Fibroblast of pulmonary artery (primary cell): Measurements from ENCODE around the gene NUMB.

Experiments
- DNase-seq: peaks from one replicate; pipeline ENCODE4 v3.0.0-alpha.2; 2010; ENCODE audit warnings: low read depth
- H3K4me3 ChIP-seq: replicated peaks from 2 replicates; pipeline ENCODE4 v1.5.1; 2011; ENCODE audit warnings: low read depth, mild to moderate bottlenecking, control low read depth, low read length, moderate library complexity
- TF ChIP-seq, protein P1 (sequence below): IDR thresholded peaks from 2 replicates; pipeline ENCODE4 v1.5.1; 2011; ENCODE audit warnings: mild to moderate bottlenecking, control low read depth, low read length, inconsistent platforms; ENCODE audit errors: missing control alignments

NUMB gene

DNA sequence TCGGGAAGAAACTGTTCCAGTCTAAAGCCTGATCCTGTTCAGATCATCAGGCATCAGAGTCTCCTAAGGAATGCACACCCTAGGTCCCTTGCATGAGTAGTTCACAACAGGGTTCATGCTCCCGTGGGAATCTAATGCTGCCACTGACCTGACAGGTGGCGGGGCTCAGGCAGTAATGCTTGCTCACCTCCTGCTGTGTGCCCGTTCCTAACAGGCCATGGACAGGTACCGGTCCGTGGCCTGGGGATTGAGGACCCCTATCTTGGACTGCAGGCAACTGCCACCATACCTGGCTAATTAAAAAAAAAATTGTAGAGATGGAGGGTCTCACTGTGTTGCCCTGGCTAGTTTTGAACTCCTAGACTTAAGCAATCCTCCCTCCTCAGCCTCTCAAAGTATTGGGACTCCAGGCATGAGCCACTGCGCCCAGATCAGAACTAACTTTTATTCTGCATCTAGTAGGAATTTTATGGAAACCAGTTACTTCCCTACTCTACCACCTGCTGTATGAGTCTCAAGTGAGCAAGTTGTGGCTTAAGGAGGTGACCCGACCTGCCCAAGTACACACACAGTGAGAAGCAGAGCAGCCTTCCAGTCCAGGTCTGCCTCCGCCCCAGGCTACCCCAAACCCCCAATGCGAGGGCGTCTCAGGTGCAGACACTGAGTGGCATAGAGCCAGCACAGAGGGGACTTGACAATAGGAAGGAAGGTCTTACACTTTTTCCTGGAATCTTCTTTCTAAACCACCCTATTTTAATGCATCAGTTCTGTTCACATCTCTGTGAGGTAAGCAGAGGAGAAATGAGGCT, 223.6 kb downstream of the NUMB start:
- TF ChIP-seq, protein P1, sequence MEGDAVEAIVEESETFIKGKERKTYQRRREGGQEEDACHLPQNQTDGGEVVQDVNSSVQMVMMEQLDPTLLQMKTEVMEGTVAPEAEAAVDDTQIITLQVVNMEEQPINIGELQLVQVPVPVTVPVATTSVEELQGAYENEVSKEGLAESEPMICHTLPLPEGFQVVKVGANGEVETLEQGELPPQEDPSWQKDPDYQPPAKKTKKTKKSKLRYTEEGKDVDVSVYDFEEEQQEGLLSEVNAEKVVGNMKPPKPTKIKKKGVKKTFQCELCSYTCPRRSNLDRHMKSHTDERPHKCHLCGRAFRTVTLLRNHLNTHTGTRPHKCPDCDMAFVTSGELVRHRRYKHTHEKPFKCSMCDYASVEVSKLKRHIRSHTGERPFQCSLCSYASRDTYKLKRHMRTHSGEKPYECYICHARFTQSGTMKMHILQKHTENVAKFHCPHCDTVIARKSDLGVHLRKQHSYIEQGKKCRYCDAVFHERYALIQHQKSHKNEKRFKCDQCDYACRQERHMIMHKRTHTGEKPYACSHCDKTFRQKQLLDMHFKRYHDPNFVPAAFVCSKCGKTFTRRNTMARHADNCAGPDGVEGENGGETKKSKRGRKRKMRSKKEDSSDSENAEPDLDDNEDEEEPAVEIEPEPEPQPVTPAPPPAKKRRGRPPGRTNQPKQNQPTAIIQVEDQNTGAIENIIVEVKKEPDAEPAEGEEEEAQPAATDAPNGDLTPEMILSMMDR = no peak
- H3K4me3 ChIP-seq = no peak overlapping the region
- DNase-seq = no peak

DNA sequence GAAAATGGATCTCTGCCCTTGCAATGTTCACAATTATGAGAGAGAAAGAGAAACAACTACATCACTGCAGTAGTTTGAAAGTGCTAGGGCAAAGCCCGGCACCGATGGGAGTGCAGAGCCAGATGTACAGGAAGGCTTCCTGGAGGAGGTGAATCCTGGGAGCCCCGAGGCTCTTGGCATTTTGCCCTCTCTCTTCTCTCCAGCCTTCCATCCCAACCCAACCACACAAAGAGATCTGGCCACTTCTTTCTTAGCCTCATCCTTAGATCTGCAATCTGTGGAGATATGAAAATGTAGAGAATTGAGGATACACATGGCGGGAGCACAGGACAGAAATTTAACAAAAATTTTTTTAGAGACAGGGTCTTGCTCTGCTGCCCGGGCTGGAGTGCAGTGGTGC, 224.3 kb downstream of the NUMB start:
- TF ChIP-seq, protein P1 = no peak
- H3K4me3 ChIP-seq = no peak overlapping the region
- no peak for DNase-seq

DNA sequence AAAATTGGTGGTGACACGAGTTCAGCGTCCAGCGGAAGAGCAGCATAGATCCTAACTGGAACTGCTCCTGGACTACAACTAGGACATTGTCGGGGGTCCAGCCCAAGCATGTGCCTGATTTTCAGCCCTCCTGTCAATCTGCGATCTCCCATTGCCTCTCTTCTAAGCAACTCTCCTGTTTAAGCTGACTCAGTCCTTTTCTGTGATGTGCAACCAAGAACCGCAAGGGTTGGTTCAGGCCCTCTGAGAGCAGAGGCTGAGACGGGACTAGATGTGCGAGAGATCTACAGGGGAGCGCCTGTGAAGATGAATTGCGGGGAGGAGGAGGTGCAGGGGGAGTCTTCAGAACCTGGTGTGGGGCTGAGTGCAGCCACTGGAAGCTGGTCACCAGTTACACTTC, 224.8 kb downstream of the NUMB start:
- no peak for DNase-seq
- TF ChIP-seq, protein P1 = no peak
- H3K4me3 ChIP-seq = no peak overlapping the region

DNA sequence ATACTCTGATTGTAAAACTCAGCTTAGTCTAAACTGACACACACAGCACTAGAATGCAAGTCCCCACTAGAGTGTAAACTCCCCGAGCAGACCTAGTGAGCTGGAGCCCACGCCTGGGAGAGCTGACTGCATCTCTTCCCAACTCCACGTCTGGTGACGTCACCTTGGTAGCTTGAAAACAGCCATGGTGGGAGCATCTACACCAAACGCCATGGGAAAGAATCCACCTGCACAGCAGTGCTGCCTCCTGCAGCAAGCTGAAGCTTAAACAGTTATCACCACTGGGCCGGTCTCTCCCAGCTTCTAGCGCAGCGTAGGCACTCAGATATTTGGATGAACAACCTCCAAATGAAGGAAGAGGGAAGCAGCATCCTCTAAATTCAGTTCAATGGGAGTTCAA, 225.4 kb downstream of the NUMB start:
- peak; percentile 46 for DNase-seq
- TF ChIP-seq, protein P1 = no peak
- no peak overlapping the region for H3K4me3 ChIP-seq

DNA sequence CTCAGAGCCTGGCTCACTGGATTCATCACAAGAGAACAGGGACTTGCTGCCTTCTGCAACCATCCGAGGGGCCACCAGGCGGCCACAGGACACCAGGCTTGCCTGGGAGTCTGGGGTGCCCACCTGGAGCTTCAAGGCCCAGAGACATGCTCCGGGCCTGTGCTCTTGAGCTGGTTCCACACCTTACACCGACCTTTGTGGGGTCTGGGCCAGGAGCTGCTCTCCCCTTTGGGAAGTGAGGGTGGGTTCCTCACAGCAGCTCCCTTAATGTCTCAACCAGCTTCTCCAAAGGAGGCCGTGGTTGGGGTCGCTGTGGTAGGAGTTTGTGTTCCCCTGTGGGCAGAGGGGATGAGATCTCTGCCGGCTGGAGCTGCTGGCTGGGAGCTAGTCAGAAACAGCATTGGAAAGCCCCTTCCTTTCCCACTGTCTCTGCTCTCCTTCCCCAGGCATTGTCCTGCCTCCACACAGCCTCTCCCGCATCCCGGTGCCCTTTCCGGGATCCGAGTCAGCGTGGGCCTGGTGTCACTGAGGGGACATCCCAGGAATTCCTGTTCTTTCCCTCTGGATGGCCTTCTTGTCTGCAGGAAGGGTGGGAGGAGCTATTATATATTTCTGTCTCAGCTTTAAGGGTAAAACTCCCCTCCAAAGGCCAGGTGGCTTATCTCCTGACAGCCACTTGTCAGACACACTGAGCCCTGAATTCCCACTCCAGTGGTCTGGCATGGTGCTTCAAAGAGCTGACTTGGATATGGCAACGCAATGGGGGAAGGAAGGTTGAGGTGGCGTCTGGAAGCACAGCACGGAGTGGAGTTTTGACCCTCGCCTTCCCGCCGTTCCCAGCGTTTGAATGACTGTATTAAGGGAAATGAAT, 226.1 kb downstream of the NUMB start:
- H3K4me3 ChIP-seq = no peak overlapping the region
- TF ChIP-seq, protein P1 = peak; percentile 38
- DNase-seq = no peak

DNA sequence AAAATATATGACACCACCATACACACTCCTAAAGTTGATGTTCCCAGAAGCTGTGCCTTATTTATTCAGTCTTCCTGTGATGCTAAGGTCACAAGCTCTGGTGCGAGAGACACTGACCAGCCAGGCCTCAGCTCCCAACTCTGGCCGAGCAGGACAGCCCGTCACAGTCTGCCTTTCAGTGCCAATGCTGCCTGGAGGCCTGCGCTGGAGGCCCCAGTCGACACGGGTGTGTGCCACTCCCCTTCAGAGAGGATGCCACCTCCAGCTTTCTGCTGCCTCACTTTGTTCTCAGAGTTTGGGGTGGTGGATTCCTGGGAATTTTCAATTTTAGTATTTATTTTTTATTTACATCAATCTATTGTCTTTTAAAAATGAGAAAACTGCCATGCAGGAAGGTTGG, 228.3 kb downstream of the NUMB start:
- DNase-seq = no peak
- TF ChIP-seq, protein P1 = no peak
- no peak overlapping the region for H3K4me3 ChIP-seq
